Measurements from ENCODE around the gene TRAPPC6A. TPM values are rescaled to one million over a fixed set of nuclear protein-coding genes. Genes with fewer than 3 reads are reported as not detected.

Gene TRAPPC6A
- total and polyA plus RNA-seq, 2 donors (not counting 1 experiment from before 2014, with no cell fraction given), result 40.3 to 79.0 TPM

DNA sequence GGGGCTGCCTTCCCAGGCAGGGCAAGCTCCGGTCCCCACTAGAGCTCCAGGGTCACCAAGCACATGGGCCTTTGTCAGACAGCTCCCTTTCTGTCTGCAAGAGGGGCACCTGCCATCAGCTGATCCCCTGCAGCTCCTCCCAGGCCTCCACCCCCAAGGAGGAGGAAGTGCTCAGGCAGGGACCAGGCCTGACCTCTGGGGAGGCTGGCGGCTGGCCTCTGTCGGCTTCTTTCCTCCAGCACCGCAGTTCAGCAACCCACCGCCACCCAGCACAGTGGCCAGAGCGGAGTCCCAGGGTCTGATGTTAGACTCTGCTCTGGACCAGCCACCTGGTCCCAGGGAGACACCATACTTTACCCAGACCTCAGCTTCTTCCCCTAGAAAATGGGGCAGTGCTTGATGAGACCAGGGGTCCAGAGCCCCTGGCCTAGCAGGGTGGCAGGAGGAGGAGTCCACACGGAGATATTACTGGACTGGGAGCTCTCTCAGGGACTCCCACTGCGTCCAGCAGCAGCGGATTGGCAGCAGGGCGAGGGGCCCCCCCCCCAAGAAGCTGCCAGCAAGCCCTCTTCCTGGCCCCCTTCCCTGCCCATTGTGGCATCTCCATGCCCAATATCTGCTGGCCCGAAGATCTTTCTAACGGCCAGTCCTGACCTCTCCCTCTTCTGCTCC, 41.4 kb downstream of the TRAPPC6A start:
- H3K4me3 ChIP-seq (ENCODE audit: control extremely low read depth in 1 of 5, extremely low read depth in 1 of 5, insufficient read depth in 1 of 5, low read depth in 2 of 5, low read length in 4 of 5), result peak overlapping the region in 1 of 5 experiments; percentile 29
- TF ChIP-seq EZH2 (IDR thresholded peaks at IDR 0.05; ENCODE audit: borderline replicate concordance, insufficient read depth, low read depth, low read length, poor library complexity, severe bottlenecking) (no peak), CTCF (IDR thresholded peaks at IDR 0.05) (no peak)
- WGBS (ENCODE audit: insufficient coverage), result 67% methylated on average over 12 of the region's 12 CpGs
- H3K4me2 ChIP-seq (replicated peaks; ENCODE audit: low read depth, low read length, poor library complexity, severe bottlenecking), result peak overlapping the region; percentile 59
- H2AFZ ChIP-seq (ENCODE audit: insufficient read depth, low read depth, low read length, poor library complexity, severe bottlenecking), result no peak overlapping the region
- no peaks in the 10 kb centered on the region for H3K9me3 Mint-ChIP-seq (ENCODE audit: insufficient read depth)
- no peaks in the 10 kb centered on the region for H3K27me3 ChIP-seq (replicated peaks in 1 of 4; ENCODE audit: control extremely low read depth in 1 of 4, control insufficient read depth in 3 of 4, insufficient read depth in 4 of 4, low read length in 3 of 4)
- H3K4me3 Mint-ChIP-seq, result peak overlapping the region; percentile 83
- H4K20me1 ChIP-seq (ENCODE audit: control insufficient read depth, insufficient read depth, low read length, poor library complexity, severe bottlenecking), result peaks cover 17% of the 10 kb centered on the region
- H3K27ac ChIP-seq (ENCODE audit: low read length in 2 of 2), result peak overlapping the region; percentile 8 to 28
- peaks cover 69% of the 10 kb centered on the region for H3K79me2 ChIP-seq (ENCODE audit: control insufficient read depth, insufficient read depth, low read length)
- ChIA-PET CTCF (interaction anchor here (0.7 to 1.9 kb wide), 6 partner anchors 10 to 61 kb away, joined by 3 to 6 read pairs (median 3); no protein-coding TSS in a partner anchor), POLR2A (no interaction called here)
- H3K36me3 ChIP-seq (replicated peaks in 1 of 2; ENCODE audit: control extremely low read depth in 1 of 2, control insufficient read depth in 1 of 2, extremely low read depth in 1 of 2, insufficient read depth in 2 of 2, low read length in 1 of 2), result peaks cover 0 to 6% of the 10 kb centered on the region in 2 experiments
- DNase-seq, result no peak
- no peaks in the 10 kb centered on the region for H3K9me3 ChIP-seq (ENCODE audit: control extremely low read depth in 1 of 3, control insufficient read depth in 2 of 3, insufficient read depth in 1 of 3, low read length in 2 of 3)
- intact Hi-C loops (cut with micrococcal nuclease), result loop anchor here (2.0 kb wide), 1 partner anchor 16 kb away; no protein-coding TSS in a partner anchor
- no peaks in the 10 kb centered on the region for H3K27me3 Mint-ChIP-seq
- ATAC-seq (ENCODE audit: low read depth), result no peak
- H3K27ac Mint-ChIP-seq, result peak overlapping the region; percentile 78
- peaks cover 45% of the 10 kb centered on the region for H3K4me1 Mint-ChIP-seq
- H3K9ac ChIP-seq (ENCODE audit: low read length), result peak overlapping the region; percentile 35
- H3K4me1 ChIP-seq (ENCODE audit: control insufficient read depth in 2 of 2, insufficient read depth in 2 of 2, low read length in 2 of 2), result peaks cover 42 to 52% of the 10 kb centered on the region in 2 donors
